Kidney (tissue), 14 donors: ENCODE measurements around the gene FAM131A. TPM values are rescaled to one million over a fixed set of nuclear protein-coding genes. Genes with fewer than 3 reads are reported as not detected.
A peak's percentile ranks its signal among the peaks of the same experiment; 100 is the strongest.
"Not testable (repeated sequence)": the region's sequence is repeated elsewhere in the genome, so short reads cannot be mapped to it uniquely, and the experiment has no call there.

Experiments used
- DNase-seq, 5 donors: peaks; one replicate each; pipeline ENCODE4 v3.0.0-alpha.2; 2013 to 2020
- FAIRE-seq: peaks from 2 replicates; lab custom pipeline; 2012; peaks lifted over from hg19 to GRCh38; lab: Jason Lieb, UNC
- H3K27ac ChIP-seq, 2 donors: one replicate each; pipeline ENCODE4 v1.7.0; 2013; ENCODE audit warnings: low read depth in 2 of 2, low read length in 2 of 2, inconsistent platforms in 1 of 2
- H3K27me3 ChIP-seq: one replicate; pipeline ENCODE4 v1.7.1; 2013; ENCODE audit warnings: low read length, inconsistent platforms; ENCODE audit not compliant: control insufficient read depth, insufficient read depth
- H3K36me3 ChIP-seq, 3 donors: one replicate each; pipeline versions ENCODE4 v1.7.0 to v1.7.1; 2013; ENCODE audit warnings: low read length in 3 of 3, control low read depth in 1 of 3, inconsistent platforms in 1 of 3; ENCODE audit not compliant: insufficient read depth in 3 of 3, control insufficient read depth in 2 of 3
- H3K4me1 ChIP-seq, 3 donors: one replicate each; pipeline versions ENCODE4 v1.7.0 to v1.7.1; 2013; ENCODE audit warnings: low read length in 3 of 3, inconsistent platforms in 1 of 3, low read depth in 1 of 3; ENCODE audit not compliant: control insufficient read depth in 2 of 3, insufficient read depth in 2 of 3
- H3K4me3 ChIP-seq, 3 donors: one replicate each; pipeline versions ENCODE4 v1.7.0 to v1.8.1; 2013; ENCODE audit warnings: low read length in 3 of 3, control low read depth in 1 of 3, inconsistent platforms in 1 of 3
- H3K9ac ChIP-seq, 3 donors: one replicate each; pipeline versions ENCODE4 v1.7.0 to v1.7.1; 2013; ENCODE audit warnings: low read length in 3 of 3, control low read depth in 1 of 3, inconsistent platforms in 1 of 3
- H3K9me3 ChIP-seq, 3 donors: one replicate each; pipeline versions ENCODE4 v1.7.0 to v1.7.1; 2013; ENCODE audit warnings: low read length in 3 of 3, control low read depth in 1 of 3, inconsistent platforms in 1 of 3; ENCODE audit not compliant: control insufficient read depth in 2 of 3, insufficient read depth in 1 of 3
- CTCF ChIP-seq: IDR thresholded peaks from 3 replicates; pipeline ENCODE4 v1.5.1; 2012; ENCODE audit warnings: mild to moderate bottlenecking, moderate library complexity, borderline replicate concordance; ENCODE audit not compliant: insufficient read depth; ENCODE audit errors: extremely low read depth
- intact Hi-C: fragments of 100-400 bp; cut with DNase I; formaldehyde crosslinking; loops from one replicate; pipeline ENCODE4 v1.11.1; 2022
- polyA plus RNA-seq: library from polyadenylated mRNA; stranded (reverse); fragments of 350-450 nt; fragmentation: Illumina TruSeq; extraction: RNeasy Lipid Tissue Mini Kit (QIAGEN cat#74804); gene quantifications from one replicate; pipeline ENCODE4 v1.2.3, GENCODE V29; 2014; ENCODE audit warnings: low read depth, low replicate concordance; ENCODE audit not compliant: insufficient read depth
- total RNA-seq: library from RNA; stranded (reverse); fragmentation: NEBNext Ultra II Directional; extraction: Animal tissue kit (Norgen Biotek cat#: 25700); gene quantifications from one replicate; pipeline ENCODE4 v1.2.1, GENCODE V29; 2021
- donor health status: control.
- donor health status: control.
- donor health status: control.
- donor health status: control.
- donor health status: control.
- donor health status: DM: yes; HTN: yes; CAD: no.
- donor health status: Normal renal cell carcinoma (clear cell type).

The FAM131A gene
- total and polyA plus RNA-seq, 2 donors from 2014 or later = 14.0 to 20.1 TPM

- H3K27ac ChIP-seq = peak overlapping the region; percentile 65 to 74
- peak overlapping the region in 1 of 3 donors; percentile 39 for H3K4me3 ChIP-seq
- H3K4me1 ChIP-seq = peaks cover 0 to 29% (median 11%) of the 10 kb centered on the region in 3 donors
- no peak for FAIRE-seq
- H3K36me3 ChIP-seq = peaks cover 6 to 19% (median 7%) of the 10 kb centered on the region in 3 donors
- DNase-seq = no peak
- H3K9ac ChIP-seq = peak overlapping the region in 1 of 3 donors; percentile 44
- intact Hi-C loops = no loop called here
- H3K9me3 ChIP-seq = no peaks in the 10 kb centered on the region
- TF ChIP-seq CTCF = no peak
- H3K27me3 ChIP-seq = no peaks in the 10 kb centered on the region
Measured at GRCh38 chr3:184339001-184339400, 1.6 kb downstream of the FAM131A start.

- H3K9me3 ChIP-seq, intact Hi-C loops, H3K9ac ChIP-seq, H3K27ac ChIP-seq, H3K27me3 ChIP-seq, DNase-seq, FAIRE-seq, H3K4me3 ChIP-seq: not testable (repeated sequence)
- peaks cover 0 to 29% (median 11%) of the 10 kb centered on the region in 3 donors for H3K4me1 ChIP-seq
- peaks cover 2 to 14% (median 7%) of the 10 kb centered on the region in 3 donors for H3K36me3 ChIP-seq
Measured at GRCh38 chr3:184339451-184340135, 2.2 kb downstream of the FAM131A start.

- no peaks in the 10 kb centered on the region for H3K27me3 ChIP-seq
- no peak for TF ChIP-seq CTCF
- no peak overlapping the region for H3K9ac ChIP-seq
- no peak for FAIRE-seq
- intact Hi-C loops = no loop called here
- H3K36me3 ChIP-seq = peaks cover 2 to 6% (median 6%) of the 10 kb centered on the region in 3 donors
- no peaks in the 10 kb centered on the region for H3K9me3 ChIP-seq
- no peak overlapping the region for H3K4me3 ChIP-seq
- no peak overlapping the region for H3K27ac ChIP-seq
- peak in 1 of 5 donors; percentile 88 for DNase-seq
- peaks cover 0 to 21% (median 6%) of the 10 kb centered on the region in 3 donors for H3K4me1 ChIP-seq
Measured at GRCh38 chr3:184341925-184342324, 4.5 kb downstream of the FAM131A start.

GRCh38 chr3:184343200-184343876 is 5.9 kb downstream of the FAM131A start:
- intact Hi-C loops = no loop called here
- Histone ChIP-seq H3K27me3 (no peaks in the 10 kb centered on the region), H3K4me3 (no peak overlapping the region), H3K9me3 (no peaks in the 10 kb centered on the region), H3K9ac (no peak overlapping the region), H3K4me1 (peaks cover 0 to 8% (median 0%) of the 10 kb centered on the region in 3 donors), H3K27ac (no peak overlapping the region), H3K36me3 (peaks cover 2 to 6% (median 6%) of the 10 kb centered on the region in 3 donors)
- DNase-seq (no peak), FAIRE-seq (no peak)
- no peak for TF ChIP-seq CTCF
